ENCODE data around the gene AP2A2.
A peak's percentile ranks its signal among the peaks of the same experiment; 100 is the strongest.

The AP2A2 gene

GRCh38 chr11:951507-951906 is 25.8 kb downstream of the AP2A2 start:
- no peak overlapping the region for H3K4me3 ChIP-seq (replicated peaks; ENCODE audit: low read depth, low read length)
- DNase-seq (ENCODE audit: low read depth): no peak
- no peak for TF ChIP-seq CTCF (IDR thresholded peaks at IDR 0.05; ENCODE audit: low read length, missing control alignments)

GRCh38 chr11:952406-953385 is 27.0 kb downstream of the AP2A2 start:
- H3K4me3 ChIP-seq (replicated peaks; ENCODE audit: low read depth, low read length): no peak overlapping the region
- TF ChIP-seq CTCF (IDR thresholded peaks at IDR 0.05; ENCODE audit: low read length, missing control alignments): no peak
- DNase-seq (ENCODE audit: low read depth): peak; percentile 36

- H3K4me3 ChIP-seq (replicated peaks; ENCODE audit: low read depth, low read length): no peak overlapping the region
- no peak for DNase-seq (ENCODE audit: low read depth)
- no peak for TF ChIP-seq CTCF (IDR thresholded peaks at IDR 0.05; ENCODE audit: low read length, missing control alignments)
Measured at GRCh38 chr11:953512-953911, 27.8 kb downstream of the AP2A2 start.

- no peak overlapping the region for H3K4me3 ChIP-seq (replicated peaks; ENCODE audit: low read depth, low read length)
- no peak for TF ChIP-seq CTCF (IDR thresholded peaks at IDR 0.05; ENCODE audit: low read length, missing control alignments)
- DNase-seq (ENCODE audit: low read depth): no peak
Measured at GRCh38 chr11:954392-955153, 28.9 kb downstream of the AP2A2 start.

GRCh38 chr11:955154-956063 is 29.7 kb downstream of the AP2A2 start:
- no peak for DNase-seq (ENCODE audit: low read depth)
- H3K4me3 ChIP-seq (replicated peaks; ENCODE audit: low read depth, low read length): no peak overlapping the region
- no peak for TF ChIP-seq CTCF (IDR thresholded peaks at IDR 0.05; ENCODE audit: low read length, missing control alignments)

GRCh38 chr11:957212-957920 is 31.7 kb downstream of the AP2A2 start:
- no peak overlapping the region for H3K4me3 ChIP-seq (replicated peaks; ENCODE audit: low read depth, low read length)
- no peak for DNase-seq (ENCODE audit: low read depth)
- TF ChIP-seq CTCF (IDR thresholded peaks at IDR 0.05; ENCODE audit: low read length, missing control alignments): no peak

Measured in fibroblast of pulmonary artery (primary cell).